Measurements from ENCODE around the gene NCR2.
A peak's percentile ranks its signal among the peaks of the same experiment; 100 is the strongest.
"Not testable (repeated sequence)": the region's sequence is repeated elsewhere in the genome, so short reads cannot be mapped to it uniquely, and the experiment has no call there.

The NCR2 gene

GRCh38 chr6:41335296-41335695 is at the start of gene NCR2:
NCR2 (plus strand) TSS chr6:41335608; CDS start chr6:41335877, 269 bp downstream.
- DNase-seq = no peak

DNA sequence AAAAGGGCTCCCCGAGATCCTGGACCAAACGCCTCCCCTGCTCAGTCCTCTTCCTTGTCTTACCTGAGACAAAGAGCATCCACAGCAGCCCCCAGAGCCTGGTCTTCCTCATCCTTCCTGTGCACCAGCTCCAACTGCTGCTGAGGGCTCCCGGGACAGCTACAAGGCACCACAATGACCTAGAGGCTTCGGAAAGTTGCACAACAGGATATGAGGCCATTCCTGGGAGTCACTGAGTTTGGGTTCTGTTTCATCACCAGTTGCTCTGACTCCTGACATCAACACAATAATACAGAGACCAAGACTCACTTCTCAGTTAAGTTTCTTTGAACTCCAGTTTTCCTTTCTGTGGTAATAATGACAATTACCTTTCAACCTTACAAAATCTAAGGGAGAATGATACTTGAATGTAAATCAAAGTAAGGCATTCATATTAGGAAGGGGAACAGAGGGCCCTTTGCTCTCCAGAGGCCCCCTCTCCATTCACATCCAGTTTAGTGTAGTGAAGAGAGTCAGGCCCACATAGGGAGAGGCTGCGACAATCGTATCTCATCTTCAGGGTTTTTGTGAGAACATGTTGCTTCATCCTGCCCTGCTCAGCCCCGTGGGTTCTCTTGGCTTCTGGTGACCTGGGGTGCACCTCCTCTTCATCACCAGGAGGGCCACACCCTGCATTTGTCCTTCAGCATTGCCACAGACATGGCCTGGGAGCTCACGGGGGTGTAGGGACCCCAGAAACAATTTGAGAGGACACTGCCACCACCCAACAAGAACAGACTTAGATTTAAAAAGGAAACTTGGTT is 48.7 kb upstream of the NCR2 start, which contains the start of gene TREM1:
TSS of gene TREM1 (minus strand) at position 139 of the 803 bp plus-strand sequence. CDS start at position 112, 27 bp downstream.
- no peak for DNase-seq

DNA sequence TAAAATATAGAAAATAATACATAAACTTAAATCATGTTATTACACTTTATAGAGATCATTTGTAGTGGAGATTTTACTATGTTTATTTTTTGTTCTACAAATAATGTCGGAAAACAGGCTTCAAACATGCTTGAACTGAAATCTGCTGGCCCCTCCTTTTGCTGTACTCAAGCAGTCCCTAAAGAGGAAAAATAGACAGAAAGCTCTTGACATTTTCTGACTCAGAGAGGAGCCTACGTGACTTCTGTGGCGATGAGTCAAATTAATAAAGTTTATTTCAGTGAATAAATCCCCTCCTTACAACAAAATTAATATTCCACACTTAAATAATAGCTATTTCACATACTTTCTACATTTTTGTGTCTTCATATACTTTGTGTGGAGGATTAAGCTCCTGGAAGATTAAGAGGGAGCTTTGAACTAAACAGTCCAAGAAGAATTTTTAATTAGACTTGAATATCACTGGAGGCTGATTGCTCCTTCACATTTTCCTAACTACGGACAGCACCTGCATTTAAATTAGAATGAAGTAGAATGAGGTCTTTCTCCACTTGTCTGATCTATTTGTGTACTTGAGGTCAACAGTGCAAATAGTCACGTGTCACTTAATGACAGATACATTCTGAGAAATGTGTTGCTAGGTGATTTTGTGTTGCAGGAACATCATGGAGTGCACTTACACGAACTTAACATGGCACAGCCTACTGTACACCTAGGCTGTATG is 47.2 kb upstream of the NCR2 start:
- DNase-seq = no peak

DNA sequence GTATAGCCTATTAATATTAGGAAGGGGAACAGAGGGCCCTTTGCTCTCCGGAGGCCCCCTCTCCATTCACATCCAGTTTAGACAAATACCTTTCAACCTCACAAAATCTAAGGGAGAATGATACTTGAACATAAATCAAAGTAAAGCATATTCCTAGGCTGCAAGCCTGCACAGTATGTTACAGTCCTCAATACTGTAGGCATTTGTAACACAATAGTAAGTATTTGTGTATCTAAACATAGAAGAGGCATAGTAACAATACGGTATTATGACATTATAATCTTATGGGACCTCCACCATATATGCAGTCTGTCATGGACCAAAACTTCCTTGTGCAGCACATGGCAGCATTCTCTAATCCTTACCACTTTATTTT is 46.7 kb upstream of the NCR2 start:
- no peak for DNase-seq

DNA sequence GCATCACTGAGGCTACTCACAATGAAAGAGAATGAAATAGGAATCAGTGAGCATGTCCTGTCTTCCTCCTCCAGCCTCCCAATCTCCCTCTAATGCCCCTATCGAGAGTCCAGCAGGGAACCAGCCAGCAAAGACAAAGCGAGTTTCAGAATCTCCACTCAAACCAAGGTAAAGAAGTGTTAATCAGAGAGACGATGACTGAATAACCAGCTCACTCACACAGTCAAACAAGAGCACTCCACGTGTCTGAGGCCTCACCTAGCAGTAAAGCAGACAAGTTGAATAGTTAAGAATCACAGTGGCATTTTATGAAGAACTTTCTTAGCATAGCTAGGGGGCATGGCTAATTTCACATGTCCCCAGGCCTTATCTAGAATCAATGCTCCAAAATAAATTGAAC is 45.6 kb upstream of the NCR2 start:
- no peak for DNase-seq

GRCh38 chr6:41291717-41292116 is 43.7 kb upstream of the NCR2 start:
- DNase-seq = no peak

- no peak for DNase-seq
These were observed 41.1 kb upstream of the NCR2 start for GRCh38 chr6:41294214-41294872.

DNA sequence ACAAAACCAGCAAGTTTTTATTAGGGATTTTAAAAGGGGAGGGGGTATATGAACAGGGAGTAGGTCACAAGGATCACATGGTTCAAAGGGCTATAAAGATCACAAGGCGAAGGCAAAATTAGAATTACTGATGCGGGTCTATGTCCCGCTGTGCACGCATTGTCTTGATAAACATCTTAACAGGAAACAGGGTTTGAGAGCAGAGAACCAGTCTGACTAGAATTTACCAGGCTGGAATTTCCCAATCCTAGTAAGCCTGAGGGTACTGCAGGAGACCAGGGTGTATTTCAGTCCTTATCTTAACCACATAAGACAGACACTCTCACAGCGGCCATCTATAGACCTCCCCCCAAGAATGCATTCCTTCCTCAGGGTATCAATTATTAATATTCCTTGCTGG is 38.2 kb upstream of the NCR2 start:
- DNase-seq = not testable (repeated sequence)

DNA sequence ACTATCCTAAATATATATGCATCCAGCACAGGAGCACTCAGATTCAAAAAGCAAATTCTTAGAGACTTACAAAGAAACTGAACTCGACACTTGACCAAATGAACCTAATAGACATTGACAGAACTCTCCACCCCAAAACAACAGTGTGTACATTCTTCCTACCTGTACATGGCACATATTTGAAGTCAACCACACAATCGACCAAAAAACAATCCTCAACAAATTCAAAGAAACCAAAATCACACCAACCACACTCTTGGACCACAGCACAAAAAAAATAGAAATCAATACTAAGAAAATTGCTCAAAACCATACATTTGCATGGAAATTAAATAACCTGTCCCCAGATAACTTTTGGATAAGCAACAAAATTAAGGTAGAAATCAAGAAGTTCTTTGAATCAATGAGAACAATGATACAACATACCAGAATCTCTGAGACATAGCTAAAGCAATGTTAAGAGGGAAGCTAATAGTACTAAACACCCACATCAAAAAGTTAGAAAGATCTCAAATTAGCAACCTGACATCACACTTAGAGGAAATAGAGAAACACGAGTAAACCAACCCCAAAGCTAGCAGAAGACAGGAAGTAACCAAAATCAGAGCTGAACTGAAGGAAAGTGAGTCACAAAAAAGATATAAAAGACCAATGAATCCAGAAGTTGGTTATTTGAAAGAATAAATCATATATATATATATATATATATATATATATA is 36.5 kb upstream of the NCR2 start:
- DNase-seq = no peak

DNA sequence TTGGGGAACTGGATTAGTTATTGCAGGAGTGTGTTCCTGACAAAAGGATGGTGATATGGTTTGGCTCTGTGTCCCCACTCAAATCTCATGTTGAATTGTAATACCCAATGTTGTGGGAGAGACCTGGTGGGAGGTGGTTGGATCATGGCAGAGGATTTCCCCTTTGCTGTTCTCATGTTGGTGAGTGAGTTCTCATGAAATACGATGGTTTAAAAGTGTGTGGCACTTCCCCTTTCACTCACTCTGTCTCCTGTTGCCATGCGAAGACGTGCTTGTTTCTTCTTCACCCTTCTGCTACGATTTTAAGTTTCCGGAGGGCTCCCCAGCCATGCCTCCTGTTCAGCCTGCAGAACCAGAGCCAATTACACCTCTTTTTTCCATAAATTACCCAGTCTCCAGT is 32.8 kb upstream of the NCR2 start:
- DNase-seq = no peak

GRCh38 chr6:41306187-41306854 is 29.1 kb upstream of the NCR2 start:
- peak; percentile 20 for DNase-seq

DNA sequence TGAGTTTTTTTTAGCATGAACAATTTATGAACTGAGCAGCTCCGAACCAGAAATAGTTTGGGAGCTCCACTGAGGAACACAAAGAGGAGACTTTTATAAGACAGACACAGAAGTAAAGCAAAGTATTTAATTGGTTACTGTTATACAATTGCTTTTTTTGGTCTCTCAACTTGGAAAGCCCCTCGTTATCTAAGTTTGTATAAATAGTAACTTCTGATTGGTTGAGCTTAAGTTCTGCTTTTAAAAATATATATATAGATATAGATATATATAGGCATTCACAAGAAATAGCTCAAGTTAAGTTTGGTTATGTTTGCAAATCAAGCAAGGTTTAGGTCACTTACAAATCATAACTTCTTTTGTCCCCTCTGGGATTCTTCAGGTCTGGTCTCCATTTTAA is 20.2 kb upstream of the NCR2 start:
- DNase-seq = no peak

DNA sequence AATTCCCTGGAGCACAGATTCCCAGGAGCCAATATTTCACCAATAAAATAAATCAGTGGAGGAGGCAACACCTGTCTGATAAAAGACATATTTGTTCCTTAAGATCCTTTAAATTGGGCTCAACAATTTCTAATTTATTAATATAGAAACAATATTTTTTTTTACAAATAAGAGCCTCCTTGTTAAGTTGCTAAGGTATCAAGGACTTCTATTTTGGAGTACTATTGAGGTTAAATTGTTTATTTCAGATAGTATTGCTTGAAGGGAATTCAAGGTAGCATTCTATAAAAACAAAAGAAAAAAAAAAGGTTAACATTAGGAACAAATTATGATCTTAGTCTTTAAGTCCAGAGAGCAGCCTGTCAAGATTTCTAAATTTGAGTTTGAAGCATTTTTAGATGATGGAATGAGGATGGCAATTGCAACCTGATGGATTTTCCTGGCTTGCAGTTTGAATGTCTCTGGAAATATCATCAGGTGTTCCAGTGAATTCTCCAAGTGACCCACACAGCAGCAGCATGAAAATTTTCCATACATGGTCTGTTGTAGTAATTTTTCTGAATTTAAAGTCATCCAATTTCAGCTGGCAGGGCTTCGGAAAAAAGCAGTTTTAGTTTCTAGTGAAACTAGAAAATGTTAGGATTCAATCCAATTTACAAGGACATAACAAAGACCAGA is 19.3 kb upstream of the NCR2 start:
- no peak for DNase-seq

DNA sequence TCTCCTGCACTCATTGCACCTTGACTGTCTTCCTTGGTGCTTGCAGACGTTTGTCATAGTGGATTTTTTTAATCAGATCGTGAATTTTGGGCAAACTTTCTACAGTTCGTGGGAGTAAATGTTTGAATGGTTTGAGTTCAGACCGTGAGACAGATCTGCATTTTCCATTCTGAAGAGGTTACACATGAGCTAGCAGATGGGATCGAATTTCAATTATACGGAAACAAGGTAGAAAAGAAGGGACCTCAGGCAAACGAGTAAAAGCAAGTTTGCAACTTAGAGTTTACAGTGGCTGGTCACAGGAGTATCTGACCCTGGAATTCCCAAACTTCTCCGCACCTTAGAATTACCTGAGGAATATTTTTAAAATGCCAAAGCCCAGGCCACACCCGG is 17.2 kb upstream of the NCR2 start:
- DNase-seq = no peak

- DNase-seq = peak; percentile 47
These were observed 16.5 kb upstream of the NCR2 start for GRCh38 chr6:41318654-41319565.

GRCh38 chr6:41321183-41321582 is 14.2 kb upstream of the NCR2 start:
- no peak for DNase-seq

GRCh38 chr6:41325446-41326066 is 9.9 kb upstream of the NCR2 start:
- DNase-seq = no peak

GRCh38 chr6:41326092-41326491 is 9.3 kb upstream of the NCR2 start:
- no peak for DNase-seq

- no peak for DNase-seq
These were observed 8.2 kb upstream of the NCR2 start for GRCh38 chr6:41327177-41327576.

GRCh38 chr6:41331401-41332150 is 3.8 kb upstream of the NCR2 start:
- no peak for DNase-seq
